ENCODE results near the gene ST8SIA4.

Gene ST8SIA4, protein sequence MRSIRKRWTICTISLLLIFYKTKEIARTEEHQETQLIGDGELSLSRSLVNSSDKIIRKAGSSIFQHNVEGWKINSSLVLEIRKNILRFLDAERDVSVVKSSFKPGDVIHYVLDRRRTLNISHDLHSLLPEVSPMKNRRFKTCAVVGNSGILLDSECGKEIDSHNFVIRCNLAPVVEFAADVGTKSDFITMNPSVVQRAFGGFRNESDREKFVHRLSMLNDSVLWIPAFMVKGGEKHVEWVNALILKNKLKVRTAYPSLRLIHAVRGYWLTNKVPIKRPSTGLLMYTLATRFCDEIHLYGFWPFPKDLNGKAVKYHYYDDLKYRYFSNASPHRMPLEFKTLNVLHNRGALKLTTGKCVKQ

DNA sequence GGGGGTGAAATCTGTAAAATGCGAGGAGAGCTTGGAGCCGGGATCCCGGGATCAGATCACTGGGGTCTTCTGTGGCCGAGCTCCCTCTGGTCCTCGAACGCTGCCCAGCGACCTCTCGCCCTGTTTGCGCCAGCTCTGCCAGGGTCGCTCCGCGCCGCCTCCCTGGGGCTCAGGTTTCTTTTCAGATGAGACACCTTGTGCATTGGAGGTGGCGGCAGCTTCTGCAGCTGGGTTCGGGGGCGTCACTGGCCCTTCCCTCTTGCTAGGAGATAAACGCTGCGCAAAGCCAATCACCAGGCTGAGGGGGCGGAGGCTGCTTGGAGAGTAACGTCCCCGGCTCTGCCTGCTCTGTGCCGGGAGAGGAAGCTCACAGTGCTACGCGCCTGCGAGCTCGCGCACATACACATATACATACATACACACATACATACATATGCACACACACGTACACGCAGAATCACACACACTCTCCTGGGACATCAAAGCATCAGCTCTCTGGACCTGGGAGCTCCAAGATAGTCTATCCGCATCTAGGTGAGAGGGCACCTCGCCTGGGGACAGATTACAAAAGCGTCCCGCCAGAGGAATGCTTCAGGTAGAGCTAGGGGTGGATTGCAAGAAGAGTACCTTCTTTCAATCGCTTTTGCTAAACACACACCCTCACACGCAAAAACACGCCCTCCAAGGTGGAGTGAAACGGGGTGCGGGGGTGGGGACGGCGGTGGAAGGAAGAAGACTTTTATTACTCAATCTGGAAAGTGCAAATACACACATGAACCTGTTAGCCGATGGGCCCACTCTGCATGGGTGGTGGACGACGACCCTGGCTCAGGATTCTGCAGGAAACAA lies at the start of gene ST8SIA4:
ST8SIA4 (minus strand) TSS at position 244 of the 849 bp plus-strand sequence. CDS start 327 bp downstream, outside the sequence.
- DNase-seq (ENCODE audit: low read depth): no peak

- no peak for DNase-seq (ENCODE audit: low read depth)
Observed at GRCh38 chr5:100950985-100951384, 47.9 kb upstream of the ST8SIA4 start.

DNA sequence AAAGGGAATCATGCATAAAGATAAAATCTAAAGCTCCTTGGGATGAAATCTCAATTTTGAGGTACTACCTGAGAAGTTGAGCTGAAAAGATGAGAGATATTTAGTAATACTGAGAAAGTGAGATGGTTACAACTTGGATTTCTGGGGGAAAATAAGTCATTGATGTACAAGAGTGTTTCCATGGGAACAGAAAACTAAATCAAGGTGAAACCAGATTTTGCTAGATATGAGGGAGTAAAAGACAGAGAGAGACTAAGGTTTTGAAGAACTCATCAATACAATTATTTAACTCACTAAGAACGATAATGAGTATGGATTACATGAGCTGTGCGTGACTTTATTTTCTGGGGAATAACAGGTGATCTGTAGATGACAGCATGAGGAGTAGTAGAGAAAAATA lies 10.2 kb upstream of the ST8SIA4 start:
- DNase-seq (ENCODE audit: low read depth): no peak

GRCh38 chr5:100909034-100909433 lies 6.0 kb upstream of the ST8SIA4 start:
- DNase-seq (ENCODE audit: low read depth): no peak

- DNase-seq (ENCODE audit: low read depth): no peak
Observed at GRCh38 chr5:100905259-100905914, 2.3 kb upstream of the ST8SIA4 start.

DNA sequence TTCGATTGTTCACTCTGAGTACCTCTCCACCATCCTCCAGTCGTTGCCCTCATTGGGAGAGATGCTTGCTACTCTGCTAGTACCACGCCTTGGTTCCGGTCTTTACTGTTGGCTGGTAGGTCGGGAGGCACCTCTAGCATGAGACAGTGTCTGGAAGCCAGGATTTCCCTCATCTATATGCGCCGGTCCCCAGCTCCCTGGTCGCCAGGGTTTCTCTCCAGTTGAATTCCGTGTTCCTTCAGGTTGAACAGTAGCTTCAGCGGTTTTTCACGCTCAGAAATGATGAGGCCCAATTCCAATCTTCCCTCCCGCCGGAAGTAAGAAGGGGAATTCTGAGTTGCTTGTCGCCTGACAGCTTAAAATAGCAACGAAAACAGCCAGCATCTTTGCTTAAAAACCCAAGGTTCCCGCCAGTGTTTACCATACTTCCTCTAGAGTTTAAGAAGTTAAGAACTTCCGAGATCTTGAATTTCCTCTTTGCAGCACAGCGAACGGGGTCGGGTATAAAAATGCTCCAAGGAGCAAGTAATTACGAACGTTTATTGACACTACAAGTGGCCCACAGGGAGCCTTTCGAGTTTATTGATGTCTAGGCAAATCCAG lies 1.3 kb upstream of the ST8SIA4 start:
- DNase-seq (ENCODE audit: low read depth): no peak

DNA sequence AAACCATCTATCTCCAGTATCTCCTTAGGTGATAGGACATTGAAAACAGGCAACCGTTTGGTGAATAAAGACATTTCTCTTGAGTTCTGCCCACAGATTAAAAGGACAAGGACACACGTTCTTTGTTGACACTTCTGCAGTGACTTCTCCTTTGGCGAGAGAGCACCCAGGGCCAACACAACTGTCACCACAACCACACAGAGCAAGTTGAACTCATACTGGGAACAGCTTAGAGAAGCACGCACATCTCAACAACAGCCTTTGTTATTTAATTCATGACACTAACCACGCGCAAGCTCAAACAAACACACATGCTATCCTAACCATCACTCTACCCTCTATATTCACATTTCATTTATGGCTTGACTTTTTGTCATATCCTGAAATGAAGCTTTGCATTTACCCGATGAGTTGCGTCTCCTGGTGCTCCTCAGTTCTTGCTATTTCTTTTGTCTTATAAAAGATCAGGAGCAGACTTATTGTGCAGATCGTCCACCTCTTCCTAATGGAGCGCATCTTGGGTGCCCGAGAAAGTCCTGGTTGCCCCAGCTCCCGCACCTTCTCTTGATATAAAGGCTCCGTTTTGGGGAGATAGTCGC lies 543 bp downstream of the ST8SIA4 start:
- DNase-seq (ENCODE audit: low read depth): no peak

- no peak for DNase-seq (ENCODE audit: low read depth)
Observed at GRCh38 chr5:100901821-100902341, 1.2 kb downstream of the ST8SIA4 start.

GRCh38 chr5:100900796-100901781 lies 2.0 kb downstream of the ST8SIA4 start:
- DNase-seq (ENCODE audit: low read depth): no peak

GRCh38 chr5:100900142-100900795 lies 2.8 kb downstream of the ST8SIA4 start:
- DNase-seq (ENCODE audit: low read depth): no peak

- DNase-seq (ENCODE audit: low read depth): no peak
Observed at GRCh38 chr5:100899675-100900074, 3.4 kb downstream of the ST8SIA4 start.

GRCh38 chr5:100898504-100899346 lies 4.4 kb downstream of the ST8SIA4 start:
- no peak for DNase-seq (ENCODE audit: low read depth)

DNA sequence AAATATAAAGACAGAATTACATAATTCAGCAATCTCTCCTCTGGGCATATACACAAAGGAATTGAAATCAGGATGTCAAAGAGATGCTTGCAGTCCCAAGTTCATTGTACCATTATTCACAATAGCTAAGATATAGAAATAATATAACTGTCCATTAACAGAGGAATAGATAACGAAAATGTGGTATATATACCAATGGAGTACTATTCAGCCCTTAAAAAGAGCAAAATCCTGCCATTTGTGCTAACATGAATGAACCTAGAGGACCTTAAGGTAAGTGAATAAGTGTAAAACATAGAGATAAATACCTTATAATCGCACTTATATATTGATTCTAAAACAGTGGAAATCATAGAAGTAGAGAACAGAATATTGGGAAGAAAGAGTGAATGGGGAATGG lies 7.0 kb downstream of the ST8SIA4 start:
- no peak for DNase-seq (ENCODE audit: low read depth)

DNA sequence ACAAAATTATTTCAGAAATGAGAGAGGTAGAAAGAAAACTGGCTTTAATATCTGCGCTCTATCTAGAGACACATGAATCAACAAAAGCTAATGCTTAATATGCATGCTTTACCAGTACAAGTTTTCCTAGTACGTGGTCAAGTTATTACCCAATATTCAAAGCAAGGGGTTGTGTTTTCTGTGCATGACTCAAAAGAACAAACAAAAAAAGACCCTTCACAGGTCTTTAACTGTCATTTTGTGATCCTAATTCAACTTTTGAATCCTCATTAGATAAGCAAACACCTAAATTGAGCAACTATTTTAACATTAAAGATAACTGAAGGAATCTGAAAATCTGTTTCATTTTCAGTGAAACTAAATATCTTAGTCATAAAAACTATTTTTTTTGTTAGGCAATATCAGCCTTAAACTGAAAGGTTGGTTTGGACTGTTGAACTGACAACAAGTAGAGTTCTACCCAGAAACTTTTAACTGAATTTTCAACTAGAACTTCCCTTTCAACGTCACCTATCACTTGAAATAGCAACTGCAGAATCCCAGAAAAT lies 12.5 kb downstream of the ST8SIA4 start:
- no peak for DNase-seq (ENCODE audit: low read depth)

GRCh38 chr5:100889896-100890295 lies 13.2 kb downstream of the ST8SIA4 start:
- no peak for DNase-seq (ENCODE audit: low read depth)

GRCh38 chr5:100889165-100889743 lies 13.8 kb downstream of the ST8SIA4 start:
- DNase-seq (ENCODE audit: low read depth): no peak

DNA sequence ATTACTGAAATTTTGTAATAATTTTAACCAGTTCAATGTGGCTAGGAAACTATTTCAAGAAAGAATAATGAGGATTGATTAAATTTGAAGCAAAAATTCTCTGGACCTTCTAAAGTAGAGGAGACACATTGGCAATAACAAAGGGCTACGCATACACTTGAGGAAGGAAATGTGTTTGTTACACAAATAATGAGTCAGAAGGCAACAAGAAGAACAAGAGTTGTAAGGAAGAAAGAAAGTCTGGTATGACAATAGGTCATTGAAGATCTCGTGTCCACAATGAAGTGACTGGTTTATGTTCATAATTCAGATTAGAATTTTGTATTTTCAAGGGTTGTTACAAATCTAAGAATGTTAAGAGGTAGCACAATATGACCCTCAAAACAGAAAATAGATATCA lies 25.8 kb downstream of the ST8SIA4 start:
- no peak for DNase-seq (ENCODE audit: low read depth)
